GM18951 (cell line): ENCODE data around the gene NAPEPLD.
"Not testable (repeated sequence)": the region's sequence is repeated elsewhere in the genome, so short reads cannot be mapped to it uniquely, and the experiment has no call there.

ENCODE experiments used
- POLR2A ChIP-seq: IDR thresholded peaks from 4 replicates; pipeline ENCODE4 v1.6.1; 2011; ENCODE audit warnings: mild to moderate bottlenecking; ENCODE audit not compliant: insufficient read length, insufficient read depth; ENCODE audit errors: extremely low read depth
- in situ Hi-C: fragments of 300-500 bp; cut with MboI; formaldehyde crosslinking; loops from one replicate; pipeline ENCODE4 v1.12.0; 2022; ENCODE audit warnings: low sequenced_read_pairs, mixed read lengths, inconsistent platforms; ENCODE audit not compliant: unreplicated experiment

The NAPEPLD gene

DNA sequence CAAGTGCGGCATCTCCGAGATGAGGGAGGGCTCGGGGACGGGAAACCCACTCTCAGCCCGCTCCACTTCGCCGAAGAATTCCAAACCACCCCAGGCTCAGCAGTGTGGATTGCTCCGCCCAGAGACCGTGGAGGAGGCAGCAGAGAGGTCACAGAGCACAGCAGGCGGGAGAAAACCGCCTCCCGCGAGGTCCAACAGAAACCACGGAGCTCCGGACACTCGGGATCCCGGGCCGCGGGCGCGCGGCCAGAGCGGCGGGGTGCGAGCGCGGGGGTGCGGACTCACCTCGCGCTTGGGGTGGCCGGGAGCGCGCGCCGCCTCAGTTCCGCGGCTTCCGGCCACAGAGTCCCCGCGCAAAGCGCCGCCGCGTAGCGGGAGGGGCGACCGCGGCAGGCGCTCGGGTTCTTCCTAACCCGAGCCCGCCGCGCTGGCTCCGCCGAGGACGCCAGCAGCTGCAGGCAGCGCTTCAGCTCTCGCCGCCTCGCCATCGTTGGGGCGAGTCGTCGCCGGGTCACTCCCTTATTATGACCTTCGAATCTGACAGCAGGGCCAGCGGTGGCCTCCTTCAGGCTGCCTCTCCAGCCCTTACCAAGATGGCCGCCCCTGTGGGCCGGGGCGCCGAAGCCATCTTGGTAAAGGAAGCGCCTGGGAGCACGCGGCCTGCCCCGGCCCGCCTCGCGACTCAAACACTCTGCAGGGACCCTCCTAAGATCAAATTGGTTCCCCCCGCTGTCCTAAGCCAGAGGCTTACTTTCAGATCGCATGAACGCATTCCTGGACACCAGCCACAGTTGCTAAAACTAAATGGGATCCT is at the start of gene NAPEPLD:
TSS of gene NAPEPLD (minus strand) at position 106 of the 814 bp plus-strand sequence. CDS start 20,323 bp downstream, outside the sequence.
- peak; percentile 77 for TF ChIP-seq POLR2A
- in situ Hi-C loops: no loop called here

DNA sequence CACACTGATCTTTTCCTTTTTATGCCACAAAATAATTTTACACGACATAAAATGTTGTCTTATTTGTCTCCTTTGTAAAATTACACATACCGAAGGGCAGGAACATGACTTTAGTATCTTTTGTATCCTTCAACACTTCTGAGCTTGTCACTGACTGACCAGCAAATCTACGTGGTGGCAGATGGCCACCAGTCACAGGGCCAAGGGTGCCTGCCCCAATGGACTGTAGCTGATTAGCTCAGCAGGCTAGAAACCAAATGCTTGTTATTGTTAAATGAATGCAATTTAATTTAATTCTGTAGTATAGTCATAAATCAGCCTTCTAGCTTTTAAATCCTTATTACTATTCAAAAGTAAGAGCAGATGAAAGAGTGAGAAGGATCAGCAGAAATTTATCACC is 49.2 kb upstream of the NAPEPLD start:
- in situ Hi-C loops: not testable (repeated sequence)

DNA sequence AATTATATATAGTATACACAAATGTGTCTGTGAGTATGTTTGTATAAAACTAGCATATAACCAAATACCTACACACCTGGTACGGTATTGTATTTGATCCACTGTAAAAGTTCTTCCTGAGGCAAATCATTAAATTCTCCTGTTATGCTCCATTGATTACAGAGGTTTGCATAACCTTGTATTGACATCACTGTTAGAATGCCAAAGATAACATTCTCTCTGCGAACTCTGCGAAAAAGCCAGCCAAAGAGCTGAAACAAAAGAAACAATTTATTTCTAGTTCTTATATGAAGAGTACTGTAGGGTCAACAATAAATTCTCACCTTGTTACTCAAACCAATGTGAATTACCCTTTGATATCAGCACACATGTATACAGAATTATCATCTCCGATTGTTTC is 46.5 kb upstream of the NAPEPLD start:
- in situ Hi-C loops: not testable (repeated sequence)

DNA sequence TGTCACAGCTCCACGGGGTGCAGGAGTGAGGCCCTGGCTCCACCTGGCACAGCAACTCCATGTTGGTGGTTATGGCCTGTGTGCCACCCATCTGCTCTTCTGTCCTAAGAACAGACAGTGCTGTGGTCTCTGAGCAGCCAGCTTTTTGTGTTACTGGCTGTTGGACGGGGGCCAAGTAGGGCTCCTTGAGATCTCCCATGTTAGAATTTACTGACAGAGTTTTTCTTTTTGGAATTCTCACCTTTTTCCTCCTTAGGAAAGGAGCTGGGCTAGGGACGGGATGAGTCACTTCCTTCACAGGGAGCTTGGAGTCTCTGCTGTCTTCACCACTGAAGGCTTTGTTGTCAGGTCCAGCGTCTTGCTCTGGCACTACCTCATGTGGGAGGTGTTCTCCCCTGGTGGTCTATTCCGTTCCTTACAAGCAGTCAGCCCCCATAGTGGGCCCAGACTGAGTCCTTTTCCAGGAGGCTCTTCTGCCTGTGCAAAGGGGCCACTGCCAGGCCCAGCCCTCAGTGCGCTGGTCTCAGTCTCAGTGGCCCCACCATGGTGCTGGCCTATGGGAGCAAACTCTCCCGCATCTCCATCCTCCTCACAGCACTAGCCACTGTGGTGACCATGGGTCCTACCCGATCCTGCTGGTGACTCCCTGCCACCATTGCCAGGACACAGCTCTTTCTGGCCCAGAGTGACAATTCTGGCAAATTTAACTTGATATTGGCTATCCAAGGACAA is 23.7 kb upstream of the NAPEPLD start:
- in situ Hi-C loops: not testable (repeated sequence)

DNA sequence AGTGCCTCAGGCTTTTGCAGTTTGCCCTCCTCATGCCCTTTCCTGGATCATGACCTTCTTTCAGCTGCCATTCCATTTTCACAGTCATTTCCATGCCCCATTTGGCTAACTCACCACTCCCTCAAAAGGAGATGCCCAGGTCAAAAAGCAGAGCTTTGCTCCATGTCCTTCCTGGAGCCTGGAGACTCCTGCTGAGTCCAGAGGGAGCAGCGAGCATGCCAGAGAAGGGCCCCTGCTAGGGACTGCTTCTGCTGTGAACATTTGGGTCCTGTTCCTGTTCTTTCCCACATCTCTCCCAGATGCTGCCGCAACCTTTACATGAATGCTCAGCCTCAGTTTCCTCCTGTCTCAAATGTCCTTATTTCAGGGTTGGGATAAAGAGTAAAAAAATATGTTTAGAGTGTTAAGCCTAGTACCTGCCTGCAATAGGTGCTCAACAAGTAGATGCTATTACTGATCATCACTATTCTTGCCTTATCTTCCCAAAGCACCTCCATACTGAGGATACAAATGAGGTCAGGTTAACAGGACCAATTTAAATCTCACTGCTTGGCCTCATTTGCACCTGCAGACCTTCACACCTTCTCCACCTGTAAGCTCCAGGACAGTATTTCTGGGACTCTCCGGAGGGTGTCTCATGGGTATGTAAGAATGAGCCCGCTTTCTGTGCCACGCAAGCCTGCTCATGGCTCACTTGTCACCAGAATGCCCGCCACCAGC is 23.0 kb upstream of the NAPEPLD start:
- in situ Hi-C loops: not testable (repeated sequence)

DNA sequence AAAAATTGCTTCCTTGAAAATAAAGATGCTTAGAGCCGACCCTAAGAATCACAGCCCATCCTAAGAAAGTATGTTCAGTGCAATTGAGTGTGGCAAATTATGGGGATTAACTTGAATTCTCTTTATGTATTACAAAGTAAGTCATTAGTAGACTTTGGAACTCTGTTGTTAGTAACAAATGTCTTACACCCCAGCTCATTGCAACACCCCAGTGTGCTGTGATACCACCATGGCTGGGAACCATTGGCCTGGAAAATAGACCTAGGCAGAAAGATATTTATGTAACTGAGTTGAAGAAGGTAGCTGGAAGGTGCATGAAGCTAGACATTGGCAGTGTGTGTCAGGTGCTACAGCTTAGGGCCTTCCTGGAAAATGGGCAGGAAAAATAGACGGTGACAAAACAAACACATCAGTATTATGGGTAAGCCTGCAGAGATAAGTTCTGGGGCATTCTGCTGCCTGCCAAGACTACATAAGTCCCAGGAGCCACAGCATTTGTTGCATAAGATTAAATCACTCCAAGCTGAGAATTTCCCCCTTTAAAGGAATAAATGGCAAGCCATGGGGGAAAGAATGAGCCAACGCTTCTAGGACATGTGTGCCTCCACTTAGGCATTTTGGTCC is 18.1 kb upstream of the NAPEPLD start:
- in situ Hi-C loops: not testable (repeated sequence)

DNA sequence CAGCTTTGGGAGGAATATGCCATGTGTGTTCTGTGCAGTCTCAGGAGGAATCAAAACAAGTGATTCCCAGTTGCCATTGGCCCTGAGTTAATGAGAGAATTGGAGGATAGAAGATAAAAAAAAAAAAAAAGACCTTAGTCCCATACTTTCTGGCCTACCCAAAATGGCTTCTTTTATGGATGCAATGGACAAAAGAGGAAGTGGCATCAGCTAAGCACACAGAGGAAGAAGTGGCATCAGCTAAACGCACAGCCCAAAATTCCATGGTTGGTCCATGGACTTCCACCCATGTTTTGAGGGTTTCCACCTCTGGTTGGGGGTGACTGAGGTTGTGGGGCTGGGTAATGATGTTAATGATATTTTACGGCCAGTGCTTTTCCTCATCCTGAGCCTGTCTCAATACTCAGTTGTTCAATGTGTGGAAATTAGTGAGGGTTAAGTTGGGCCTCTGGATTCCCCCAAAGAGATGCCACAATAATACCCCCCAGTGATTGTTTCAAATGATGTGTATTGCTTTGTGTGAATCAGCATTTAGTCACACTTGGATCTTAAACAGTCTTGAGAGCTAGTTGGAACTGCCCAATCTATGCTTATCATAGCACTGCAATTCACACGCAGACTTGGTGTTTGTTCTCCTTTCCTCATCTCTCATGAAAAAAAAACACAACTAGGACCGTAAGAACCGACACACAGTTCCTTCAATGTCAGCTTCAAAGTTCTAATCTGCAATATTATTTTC is 14.4 kb upstream of the NAPEPLD start:
- in situ Hi-C loops: not testable (repeated sequence)

DNA sequence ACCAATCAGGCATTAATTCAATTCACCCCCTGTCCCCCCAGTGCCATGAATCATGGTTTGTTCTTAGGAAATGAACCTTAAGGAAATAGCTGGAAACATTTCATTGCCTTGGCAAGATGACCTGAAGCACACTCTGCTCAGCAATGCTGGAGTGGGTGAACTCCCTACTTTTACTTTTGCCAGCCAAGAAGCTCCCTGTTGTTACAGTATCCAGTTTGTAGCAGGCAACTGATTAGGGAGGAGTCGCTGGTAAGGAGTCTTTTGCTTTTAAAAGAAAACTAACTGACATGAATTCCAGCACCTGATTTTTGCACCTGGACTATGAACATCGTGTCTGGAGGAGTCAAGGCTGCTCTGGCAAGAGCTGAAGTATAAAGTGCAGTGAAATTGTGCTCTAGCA is 13.7 kb upstream of the NAPEPLD start:
- in situ Hi-C loops: not testable (repeated sequence)

DNA sequence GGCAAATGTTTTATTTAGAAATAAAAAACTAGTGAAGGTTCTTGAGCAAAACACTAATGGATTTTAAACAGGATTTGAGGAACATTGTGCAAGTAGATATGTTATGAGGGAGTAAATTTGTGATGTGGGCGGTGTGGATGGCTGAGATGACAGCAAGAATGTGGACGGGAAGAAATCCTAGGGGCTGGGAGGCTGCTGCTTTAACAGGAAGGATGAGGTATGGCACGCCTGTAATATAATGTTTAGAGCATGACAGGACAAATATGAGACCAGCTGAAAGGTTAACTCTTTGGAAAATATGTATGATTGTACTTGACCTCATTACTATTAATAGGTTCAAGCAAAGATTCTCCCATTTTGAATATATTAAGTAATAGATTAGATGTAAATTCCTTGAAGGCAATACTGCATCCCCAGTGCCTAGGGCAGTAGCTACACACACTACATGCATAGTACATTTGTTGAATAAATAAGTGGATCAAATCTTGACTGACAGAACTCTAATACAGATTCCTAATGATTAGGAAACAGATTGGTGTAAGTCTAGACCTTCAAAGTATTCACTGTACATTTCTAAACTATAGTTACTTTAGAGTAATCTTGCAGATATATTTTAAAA is 13.2 kb upstream of the NAPEPLD start:
- in situ Hi-C loops: not testable (repeated sequence)

DNA sequence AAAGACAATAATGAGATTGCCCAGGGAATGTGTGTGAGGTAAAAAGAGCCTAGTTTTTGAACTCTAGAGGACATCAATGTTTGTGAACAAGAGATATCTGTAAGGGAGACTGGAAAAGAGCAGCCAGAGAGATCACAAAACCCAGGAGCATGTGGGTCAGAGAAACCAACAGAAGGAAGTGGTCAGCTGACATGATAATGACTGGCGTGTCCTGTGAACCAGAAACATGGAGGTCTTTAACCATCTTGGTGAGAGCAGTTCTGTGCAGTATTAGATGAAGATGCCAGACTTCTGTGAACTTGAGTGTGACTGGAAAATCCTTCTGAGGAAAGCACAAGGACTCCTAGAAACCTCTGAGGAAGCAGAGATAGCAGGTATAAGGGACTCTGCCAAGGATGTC is 10.2 kb upstream of the NAPEPLD start:
- in situ Hi-C loops: not testable (repeated sequence)

DNA sequence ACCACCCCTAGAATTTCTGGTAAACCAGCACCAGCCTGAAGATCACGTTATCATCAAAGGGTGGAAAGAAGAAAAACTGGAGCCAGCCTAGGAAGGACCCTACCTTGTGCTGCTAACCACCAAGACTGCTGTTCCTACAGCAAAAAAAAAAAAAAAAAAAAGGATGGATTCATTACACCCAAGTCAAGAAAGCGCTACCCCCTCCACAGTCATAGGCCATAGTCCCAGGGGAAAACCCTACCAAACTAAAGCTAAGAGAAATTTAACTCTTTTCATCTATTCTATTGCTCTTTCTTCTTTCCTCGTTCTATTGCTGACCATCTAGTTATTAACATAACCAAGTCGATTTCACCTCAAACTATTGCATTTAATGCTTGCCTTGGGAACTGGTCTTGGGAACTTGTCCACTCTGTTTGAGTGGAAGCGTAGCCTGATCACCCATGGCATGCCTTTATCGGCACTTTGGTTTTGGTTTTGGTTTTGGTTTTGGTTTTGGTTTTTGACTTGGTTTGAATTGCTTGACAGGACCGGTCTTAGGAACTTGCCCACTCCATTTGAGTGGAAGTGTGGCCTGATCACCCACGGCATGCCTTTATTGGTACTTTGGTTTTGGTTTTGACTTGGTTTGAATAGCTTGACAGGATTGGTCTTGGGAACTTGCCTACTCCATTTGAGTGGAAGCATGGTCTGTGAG is 6.6 kb upstream of the NAPEPLD start:
- in situ Hi-C loops: not testable (repeated sequence)

DNA sequence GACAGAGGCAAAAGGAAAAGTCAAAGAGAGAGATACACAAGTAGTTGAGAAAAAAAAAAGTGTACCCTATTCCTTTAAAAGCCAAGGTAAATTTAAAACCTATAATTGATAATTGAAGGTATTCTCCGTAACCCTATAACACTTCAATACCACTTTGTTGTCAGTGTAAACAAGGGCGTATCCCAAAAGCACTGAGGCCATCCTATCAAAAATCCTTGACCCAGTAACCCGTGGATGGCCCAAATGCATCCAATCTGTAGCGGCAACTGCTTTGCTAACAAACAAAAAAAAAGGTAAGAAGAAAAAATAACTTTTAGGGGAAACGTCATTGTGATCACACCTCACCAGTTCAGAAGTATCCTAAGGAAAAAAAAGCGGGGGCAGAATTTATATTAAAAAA is 5.1 kb upstream of the NAPEPLD start:
- no peak for TF ChIP-seq POLR2A
- in situ Hi-C loops: no loop called here

DNA sequence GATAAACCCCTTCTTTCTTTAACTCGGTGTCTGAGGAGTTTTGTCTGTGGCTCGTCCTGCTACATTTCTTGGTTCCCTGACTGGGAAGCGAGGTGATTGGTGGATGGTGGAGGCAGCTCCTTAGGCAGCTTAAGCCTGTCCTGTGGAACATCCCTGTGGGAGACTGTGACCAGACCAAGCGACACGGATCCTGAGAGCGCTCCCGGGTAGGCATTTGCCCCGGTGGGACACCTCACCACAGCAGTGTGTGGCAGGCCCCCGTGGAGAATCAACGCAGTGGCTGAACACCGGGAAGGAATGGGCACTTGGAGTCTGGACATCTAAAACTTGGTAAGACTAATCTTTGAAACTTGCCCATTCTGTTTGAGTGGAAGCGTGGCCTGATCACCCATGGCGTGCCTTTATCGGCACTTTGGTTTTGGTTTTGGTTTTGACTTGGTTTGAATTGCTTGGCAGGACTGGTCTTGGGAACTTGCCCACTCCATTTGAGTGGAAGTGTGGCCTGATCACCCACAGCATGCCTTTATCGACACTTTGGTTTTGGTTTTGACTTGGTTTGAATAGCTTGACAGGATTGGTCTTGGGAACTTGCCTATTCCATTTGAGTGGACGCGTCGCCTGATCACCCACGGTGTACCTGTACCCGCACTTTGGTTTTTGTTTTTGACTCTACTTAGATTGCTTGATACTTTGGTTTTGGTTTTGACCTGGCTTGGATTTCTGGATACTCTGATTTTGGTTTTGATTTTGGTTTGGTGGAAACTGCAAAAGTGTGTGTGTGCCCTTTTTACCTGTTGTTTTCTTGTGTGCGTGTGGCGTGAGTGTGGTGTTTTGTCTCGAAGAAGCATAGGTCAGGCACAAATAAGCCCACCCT is 4.1 kb upstream of the NAPEPLD start:
- in situ Hi-C loops: not testable (repeated sequence)

DNA sequence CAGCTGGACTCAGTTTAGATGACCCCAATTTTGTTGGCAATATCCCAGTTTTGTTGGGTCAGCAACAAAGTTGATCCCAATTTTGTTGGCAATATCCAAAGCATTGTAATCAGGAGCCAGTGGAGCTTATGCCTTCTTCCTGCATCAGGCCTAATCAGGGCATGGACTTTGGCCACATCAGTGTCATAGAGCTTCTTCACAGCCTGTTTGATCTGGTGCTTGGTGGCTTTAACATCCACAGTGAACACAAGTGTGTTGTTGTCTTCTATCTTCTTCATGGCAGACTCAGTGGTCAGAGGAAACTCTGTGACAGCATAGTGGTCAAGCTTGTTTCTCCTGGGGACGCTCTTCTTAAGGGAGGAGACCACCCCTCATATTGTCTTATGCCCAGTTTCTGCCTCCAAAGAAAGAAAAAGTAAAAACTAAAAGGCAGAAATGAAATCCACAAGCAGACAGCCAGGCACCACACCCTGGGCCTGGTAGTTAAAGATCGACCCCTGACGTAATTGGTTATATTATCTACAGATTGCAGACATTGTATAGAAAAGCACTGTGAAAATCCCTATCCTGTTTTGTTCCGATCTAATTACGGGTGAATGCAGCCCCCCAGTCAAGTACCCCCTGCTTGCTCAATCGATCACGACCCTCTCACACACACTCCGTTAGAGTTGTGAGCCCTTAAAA is 3.2 kb upstream of the NAPEPLD start:
- in situ Hi-C loops: not testable (repeated sequence)
